GM12878 (cell line): ENCODE results near the gene CHD5.

Experiments
- CTCF ChIP-seq, 3 experiments: IDR thresholded peaks in 2 of 3; conservative IDR thresholded peaks in 1 of 3; 2 replicates each; pipeline ENCODE4 v1.5.1; 2011; ENCODE audit warnings: low read depth in 3 of 3, low read length in 3 of 3, mild to moderate bottlenecking in 3 of 3, control low read depth in 2 of 3, moderate library complexity in 2 of 3, inconsistent platforms in 1 of 3, mixed read lengths in 1 of 3; ENCODE audit not compliant: control insufficient read depth in 2 of 3, insufficient read depth in 1 of 3; ENCODE audit errors: extremely low read depth in 1 of 3
- ETV6 ChIP-seq, 2 experiments: fragments of 450-650 bp in 1 of 2; IDR thresholded peaks in 1 of 2; conservative IDR thresholded peaks in 1 of 2; 2 replicates each; pipeline ENCODE4 v1.6.1; 2014; ENCODE audit warnings: antibody characterized with exemption in 1 of 2, borderline replicate concordance in 1 of 2, low read depth in 1 of 2, mild to moderate bottlenecking in 1 of 2, moderate library complexity in 1 of 2
- FOXK2 ChIP-seq: fragments of 450-650 bp; IDR thresholded peaks from 2 replicates; pipeline ENCODE4 v1.6.1; 2017; ENCODE audit warnings: mild to moderate bottlenecking, moderate library complexity
- JUND ChIP-seq: IDR thresholded peaks from 2 replicates; pipeline ENCODE4 v1.6.1; 2012; ENCODE audit warnings: low read depth, mild to moderate bottlenecking, low read length, improper control_type of control experiment, moderate library complexity
- MAX ChIP-seq: IDR thresholded peaks from 2 replicates; pipeline ENCODE4 v1.6.1; 2012; ENCODE audit warnings: low read depth, low read length, improper control_type of control experiment
- PBX3 ChIP-seq: IDR thresholded peaks from 2 replicates; pipeline ENCODE4 v1.6.1; 2011; ENCODE audit warnings: mild to moderate bottlenecking, low read depth, low read length, moderate library complexity; ENCODE audit not compliant: insufficient replicate concordance
- POLR2A ChIP-seq: IDR thresholded peaks from 2 replicates; pipeline ENCODE4 v1.6.1; 2011; ENCODE audit warnings: low read depth, mild to moderate bottlenecking, low read length
- SMC3 ChIP-seq: IDR thresholded peaks from 2 replicates; pipeline ENCODE4 v1.6.1; 2011; ENCODE audit warnings: low read length, improper control_type of control experiment, borderline replicate concordance
- ZNF274 ChIP-seq: IDR thresholded peaks from one replicate; pipeline ENCODE4 v1.8.0; 2011; ENCODE audit not compliant: insufficient read length, insufficient read depth

- TF ChIP-seq SMC3: no peak
- TF ChIP-seq ZNF274: no peak
- no peak for TF ChIP-seq MAX
- TF ChIP-seq PBX3: no peak
- TF ChIP-seq JUND: no peak
- no peak for TF ChIP-seq POLR2A
- no peak for TF ChIP-seq CTCF (IDR thresholded peaks at IDR 0.05 in 2 of 3, conservative IDR thresholded peaks at IDR 0.05 in 1 of 3; ENCODE audit: control insufficient read depth in 2 of 3, extremely low read depth in 1 of 3, insufficient read depth in 1 of 3, low read depth in 3 of 3, low read length in 3 of 3)
- no peak for TF ChIP-seq ETV6 (conservative IDR thresholded peaks at IDR 0.05 in 1 of 2, IDR thresholded peaks at IDR 0.05 in 1 of 2; ENCODE audit: borderline replicate concordance in 1 of 2, low read depth in 1 of 2)
- TF ChIP-seq FOXK2: no peak
Observed at GRCh38 chr1:6093611-6094010, 86.5 kb downstream of the CHD5 start.
